HUDEP-2 (cell line): ENCODE data around the gene HSDL1.

Experiments
- DNase-seq, 76 experiments: peaks; one replicate each; lab custom pipeline; 2025; ENCODE audit not compliant: unreplicated experiment in 76 of 76; lab: John Stamatoyannopoulos, UW

Gene HSDL1

DNA sequence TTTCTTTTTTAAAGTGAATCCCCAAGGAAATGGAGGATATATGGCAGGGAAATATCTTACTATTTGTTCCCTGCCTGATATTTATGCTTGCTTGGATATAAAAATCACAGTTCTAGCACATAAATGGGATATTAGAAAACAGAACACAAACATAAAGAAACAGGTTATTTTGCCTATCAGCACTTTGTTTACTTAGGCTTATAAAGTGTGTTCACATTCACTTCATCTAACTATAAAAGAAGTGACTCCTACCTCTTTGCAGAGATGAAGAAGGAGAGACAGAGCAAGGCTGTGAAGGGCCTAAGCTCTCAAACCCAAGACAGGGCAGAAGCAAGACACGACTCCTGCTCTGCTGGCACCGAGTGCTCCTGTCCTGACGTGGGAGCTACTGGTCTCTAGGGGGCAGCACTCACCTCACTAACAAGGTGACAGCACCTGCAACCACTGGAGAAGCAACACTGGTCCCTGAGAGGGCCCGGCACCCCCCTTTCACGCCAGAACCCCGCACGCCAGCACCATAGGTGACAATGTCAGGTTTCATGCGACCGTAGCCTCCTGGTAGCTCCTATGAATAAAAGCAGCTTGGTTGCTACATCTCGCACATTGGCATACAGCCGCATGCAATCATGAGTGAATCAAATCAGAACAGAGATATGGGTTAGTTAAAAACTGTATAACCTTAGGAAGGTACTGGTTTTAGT is 60.3 kb downstream of the HSDL1 start:
- DNase-seq, result peak in 56 of 76 experiments; percentile 2 to 65 (median 39)

- DNase-seq, result no peak
These were observed 62.0 kb downstream of the HSDL1 start for GRCh38 chr16:84082835-84083569.

GRCh38 chr16:84082110-84082509 is 62.9 kb downstream of the HSDL1 start:
- DNase-seq, result no peak

DNA sequence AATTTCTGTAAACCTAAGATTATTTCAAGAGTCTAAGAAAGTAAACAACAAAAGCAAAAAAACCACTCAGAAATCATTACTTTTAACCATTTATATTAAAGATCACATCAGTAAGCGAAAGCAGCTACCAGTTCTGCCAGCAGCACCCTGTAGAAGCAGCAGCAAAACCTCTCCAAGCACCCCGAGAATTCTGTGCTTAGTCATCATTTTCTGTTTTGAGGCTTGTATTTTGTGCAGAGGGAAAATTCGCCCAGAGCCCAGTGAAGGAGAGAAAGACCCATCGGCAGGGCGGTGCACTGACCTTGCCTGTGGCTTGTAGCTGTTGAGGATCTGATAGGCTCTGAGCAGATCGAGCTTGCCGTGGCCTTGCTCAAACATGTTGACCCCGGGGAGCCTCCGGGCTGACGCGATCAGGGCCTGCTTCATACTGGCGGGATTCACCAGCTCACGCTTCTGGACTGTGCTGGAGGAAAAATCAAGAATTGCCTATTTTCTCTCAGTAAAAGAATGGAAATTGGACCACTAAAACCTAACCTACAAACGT is 63.5 kb downstream of the HSDL1 start:
- DNase-seq, result no peak

DNA sequence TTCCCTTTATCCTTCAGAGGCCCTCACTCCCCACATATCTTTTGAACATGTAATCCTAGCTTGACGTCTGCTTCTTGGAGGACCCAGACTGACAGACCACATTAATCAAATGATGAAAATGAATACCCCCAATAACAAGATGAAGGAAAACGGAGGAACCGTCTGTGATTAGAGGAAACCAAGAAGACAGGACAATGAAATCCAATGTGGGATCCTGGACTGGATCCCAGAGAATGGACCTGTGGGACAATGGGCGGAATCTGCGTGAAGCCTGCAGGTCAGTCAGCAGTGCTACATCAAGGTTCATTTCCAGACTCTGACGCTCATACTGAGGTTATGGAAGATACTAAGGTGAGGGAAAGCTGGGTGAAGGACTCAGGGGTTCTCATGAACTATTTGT is 64.2 kb downstream of the HSDL1 start:
- DNase-seq, result no peak

GRCh38 chr16:84080378-84080777 is 64.6 kb downstream of the HSDL1 start:
- no peak for DNase-seq

DNA sequence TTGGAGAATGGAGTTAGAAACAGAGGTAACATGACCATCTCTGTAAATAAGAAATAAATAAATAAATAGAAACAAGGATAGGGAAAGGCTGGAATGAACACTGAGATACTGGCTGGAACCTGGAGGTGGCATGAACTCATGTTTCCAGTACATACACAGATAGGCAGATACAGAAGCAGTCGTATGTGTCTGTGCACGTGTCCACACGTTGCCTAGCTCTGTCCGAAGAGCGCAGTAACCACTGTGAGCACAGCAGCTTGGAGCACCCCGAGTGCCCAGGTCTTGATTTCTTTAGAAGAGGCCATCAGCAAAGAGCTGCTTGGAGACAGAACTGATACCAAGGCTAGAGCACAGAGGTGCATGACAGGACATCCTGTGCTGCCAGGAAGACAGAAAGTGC is 65.3 kb downstream of the HSDL1 start:
- no peak for DNase-seq

DNA sequence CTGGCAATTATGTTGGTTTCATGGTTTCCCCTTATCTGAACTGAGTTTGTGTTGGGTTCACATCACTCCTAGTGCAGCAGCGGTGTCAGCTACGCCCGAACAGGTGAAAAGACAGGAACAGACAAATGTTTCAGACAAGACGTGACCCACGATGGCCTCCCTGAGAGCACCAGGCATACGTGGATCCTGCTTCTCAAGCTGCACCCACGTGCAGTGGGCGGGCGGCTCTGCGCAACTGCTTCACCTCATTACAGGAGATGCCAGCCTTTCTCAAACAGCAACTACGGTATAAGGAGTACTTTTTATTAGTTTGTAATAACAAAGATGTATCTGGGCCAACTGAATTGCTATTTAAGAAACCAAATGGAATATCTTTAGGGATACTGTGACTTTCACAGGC is 69.6 kb downstream of the HSDL1 start:
- no peak for DNase-seq

- DNase-seq, result no peak
These were observed 70.3 kb downstream of the HSDL1 start for GRCh38 chr16:84074721-84075120.
